ENCODE measurements around the gene CD320. TPM values are rescaled to one million over a fixed set of nuclear protein-coding genes. Genes with fewer than 3 reads are reported as not detected.
"Not testable (repeated sequence)": the region's sequence is repeated elsewhere in the genome, so short reads cannot be mapped to it uniquely, and the experiment has no call there.

The CD320 gene
- total and polyA plus RNA-seq, 2 of the 8 experiments (the other 6 are each of a cell fraction or from before 2014, with no cell fraction given) = 80.4 to 157 TPM

GRCh38 chr19:8314981-8315640 is 7.0 kb upstream of the CD320 start:
- H3K23ac ChIP-seq (ENCODE audit: insufficient read length); FAIRE-seq; H2BK12ac ChIP-seq (ENCODE audit: low read depth, low read length); H3K4me3 ChIP-seq (ENCODE audit: extremely low read depth in 1 of 4, insufficient read depth in 2 of 4, low read depth in 3 of 4, low read length in 4 of 4); H4K91ac ChIP-seq (replicated peaks; ENCODE audit: insufficient read length, low read length); H3K79me2 ChIP-seq (ENCODE audit: control insufficient read depth in 1 of 2, insufficient read depth in 2 of 2, low read length in 2 of 2); H3K9ac ChIP-seq (replicated peaks in 1 of 4; ENCODE audit: extremely low read depth in 1 of 4, low read depth in 3 of 4, low read length in 3 of 4); H2BK20ac ChIP-seq (ENCODE audit: low read length); H2BK120ac ChIP-seq (replicated peaks; ENCODE audit: low read depth, low read length); H2BK15ac ChIP-seq (ENCODE audit: low read length); H3K23me2 ChIP-seq (ENCODE audit: low read depth, low read length); H2AK5ac ChIP-seq (ENCODE audit: low read depth, low read length); DNase-seq (ENCODE audit: low read depth in 1 of 2, low spot score in 2 of 2); H3K4me1 ChIP-seq (replicated peaks in 1 of 4; ENCODE audit: control insufficient read depth in 3 of 4, insufficient read depth in 4 of 4, low read length in 3 of 4); H4K20me1 ChIP-seq (replicated peaks in 1 of 2; ENCODE audit: control insufficient read depth in 1 of 2, insufficient read depth in 2 of 2, low read length in 2 of 2); H3K79me1 ChIP-seq (ENCODE audit: low read depth, low read length); H3K18ac ChIP-seq (ENCODE audit: extremely low read depth, low read length); H3K9me3 ChIP-seq (ENCODE audit: insufficient read depth in 2 of 2, low read depth in 1 of 2, low read length in 1 of 2); H3K27me3 ChIP-seq (replicated peaks in 1 of 4; ENCODE audit: control insufficient read depth in 3 of 4, extremely low read depth in 1 of 4, insufficient read depth in 3 of 4, low read length in 3 of 4); H2BK5ac ChIP-seq (ENCODE audit: low read depth, low read length); H4K5ac ChIP-seq (ENCODE audit: insufficient read length, low read depth, low read length); H3K27ac ChIP-seq (ENCODE audit: low read depth, low read length); H4K8ac ChIP-seq (ENCODE audit: extremely low read depth, insufficient read depth, low read length); H3K56ac ChIP-seq (replicated peaks; ENCODE audit: insufficient read length, low read depth, low read length); H3K14ac ChIP-seq (ENCODE audit: insufficient read length); H3K4ac ChIP-seq (replicated peaks; ENCODE audit: insufficient read length, low read depth, low read length); H2AFZ ChIP-seq (ENCODE audit: low read length); H3K4me2 ChIP-seq (ENCODE audit: insufficient read depth in 1 of 2, low read depth in 2 of 2, low read length in 2 of 2): not testable (repeated sequence)
- WGBS, 2 experiments (ENCODE audit: extremely low coverage in 1 of 2, insufficient coverage in 1 of 2, insufficient read length in 1 of 2, insufficient replicate concordance in 2 of 2, low coverage in 1 of 2, low lambda C conversion rate in 2 of 2, missing lambda C conversion rate in 1 of 2) = 95% methylated on average over 11 of the region's 11 CpGs; no CpG with 5 or more reads in 1 of the 2 experiments
- ChIA-PET POLR2A (ENCODE audit: partially characterized antibody) (interaction anchor here (25.3 kb wide), 1 partner anchor 14 kb away, joined by 583 read pairs; the partner anchor contains the start of genes NDUFA7 and RPS28), CTCF (ENCODE audit: partially characterized antibody) (interaction anchor here (1.4 kb wide), 1 partner anchor 46 kb away, joined by 3 read pairs; no protein-coding TSS in a partner anchor)
- peaks cover 4 to 28% (median 12%) of the 10 kb centered on the region in 4 experiments for H3K36me3 ChIP-seq (ENCODE audit: control insufficient read depth in 2 of 4, insufficient read depth in 4 of 4, low read length in 3 of 4)

Data from H1 (cell line).